GM19467 (cell line): ENCODE measurements around the gene GYS2.

Source experiments
- ATAC-seq: cut with Tn5 transposase; IDR thresholded peaks from one replicate; pipeline ENCODE4 v1.9.1; 2021; ENCODE audit warnings: mild to moderate bottlenecking, moderate library complexity; ENCODE audit not compliant: unreplicated experiment

Gene GYS2

GRCh38 chr12:21558100-21558679 is 46.5 kb downstream of the GYS2 start:
- ATAC-seq = no peak

- ATAC-seq = no peak
These were observed 51.3 kb downstream of the GYS2 start for GRCh38 chr12:21553329-21553675.

GRCh38 chr12:21552635-21553328 is 51.9 kb downstream of the GYS2 start:
- ATAC-seq = no peak

GRCh38 chr12:21551841-21552465 is 52.7 kb downstream of the GYS2 start:
- no peak for ATAC-seq

- ATAC-seq = no peak
These were observed 57.2 kb downstream of the GYS2 start for GRCh38 chr12:21547437-21547836.

- ATAC-seq = no peak
These were observed 57.9 kb downstream of the GYS2 start for GRCh38 chr12:21546716-21547115.

- no peak for ATAC-seq
These were observed 59.1 kb downstream of the GYS2 start for GRCh38 chr12:21545557-21545956.

GRCh38 chr12:21543151-21543550 is 61.5 kb downstream of the GYS2 start:
- no peak for ATAC-seq

- no peak for ATAC-seq
These were observed 62.2 kb downstream of the GYS2 start for GRCh38 chr12:21542403-21542802.

- ATAC-seq = no peak
These were observed 62.9 kb downstream of the GYS2 start for GRCh38 chr12:21541773-21542172.

- no peak for ATAC-seq
These were observed 64.8 kb downstream of the GYS2 start for GRCh38 chr12:21539797-21540196.

- no peak for ATAC-seq
These were observed 66.5 kb downstream of the GYS2 start for GRCh38 chr12:21538061-21538653.

GRCh38 chr12:21529456-21529855 is 75.2 kb downstream of the GYS2 start:
- ATAC-seq = no peak

GRCh38 chr12:21528953-21529352 is 75.7 kb downstream of the GYS2 start:
- no peak for ATAC-seq

GRCh38 chr12:21527451-21528180 is 77.0 kb downstream of the GYS2 start:
- ATAC-seq = peak; percentile 98

GRCh38 chr12:21526721-21527345 is 77.8 kb downstream of the GYS2 start:
- ATAC-seq = no peak

GRCh38 chr12:21526053-21526452 is 78.6 kb downstream of the GYS2 start, which contains the start of gene SPX:
Gene SPX (plus strand): TSS chr12:21526296. CDS start chr12:21526473, 177 bp downstream.
- ATAC-seq = no peak

GRCh38 chr12:21523148-21523547 is 81.5 kb downstream of the GYS2 start:
- no peak for ATAC-seq

- ATAC-seq = no peak
These were observed 83.1 kb downstream of the GYS2 start for GRCh38 chr12:21521541-21521940.

- ATAC-seq = no peak
These were observed 86.2 kb downstream of the GYS2 start for GRCh38 chr12:21518451-21518850.

- no peak for ATAC-seq
These were observed 88.4 kb downstream of the GYS2 start for GRCh38 chr12:21516281-21516680.
